Ishikawa (cell line): Measurements from ENCODE around the gene VIM.

ENCODE experiments used
- CEBPB ChIP-seq: IDR thresholded peaks from 2 replicates; pipeline ENCODE4 v1.6.1; 2012
- CREB1 ChIP-seq: IDR thresholded peaks from 2 replicates; pipeline ENCODE4 v1.6.1; 2012; ENCODE audit warnings: low read depth
- EGR1 ChIP-seq: IDR thresholded peaks from 2 replicates; pipeline ENCODE4 v1.6.1; 2012
- EP300 ChIP-seq: IDR thresholded peaks from 2 replicates; pipeline ENCODE4 v1.6.1; 2012; ENCODE audit warnings: borderline replicate concordance
- FOXM1 ChIP-seq: IDR thresholded peaks from 2 replicates; pipeline ENCODE4 v1.6.1; 2012; ENCODE audit warnings: low read depth, borderline replicate concordance
- NFIC ChIP-seq: IDR thresholded peaks from 2 replicates; pipeline ENCODE4 v1.6.1; 2012
- RAD21 ChIP-seq: IDR thresholded peaks from 2 replicates; pipeline ENCODE4 v1.6.1; 2012; ENCODE audit warnings: low read depth
- TAF1 ChIP-seq: IDR thresholded peaks from 2 replicates; pipeline ENCODE4 v1.6.1; 2012; ENCODE audit warnings: low read depth, mild to moderate bottlenecking
- TCF12 ChIP-seq: IDR thresholded peaks from 2 replicates; pipeline ENCODE4 v1.6.1; 2012; ENCODE audit warnings: low read depth
- TEAD4 ChIP-seq: IDR thresholded peaks from 2 replicates; pipeline ENCODE4 v1.6.1; 2012
- YY1 ChIP-seq: IDR thresholded peaks from 2 replicates; pipeline ENCODE4 v1.6.1; 2012; ENCODE audit warnings: low read depth
- ZBTB7A ChIP-seq: IDR thresholded peaks from 2 replicates; pipeline ENCODE4 v1.6.1; 2012; ENCODE audit warnings: low read depth
- TF ChIP-seq, protein P1 (sequence below): IDR thresholded peaks from 2 replicates; pipeline ENCODE4 v1.6.1; 2012
- TF ChIP-seq, protein P2 (sequence below): IDR thresholded peaks from 2 replicates; pipeline ENCODE4 v1.6.1; 2012; ENCODE audit warnings: low read depth, mild to moderate bottlenecking
- TF ChIP-seq, protein P3 (sequence below): IDR thresholded peaks from 2 replicates; pipeline ENCODE4 v1.6.1; 2012

VIM gene

DNA sequence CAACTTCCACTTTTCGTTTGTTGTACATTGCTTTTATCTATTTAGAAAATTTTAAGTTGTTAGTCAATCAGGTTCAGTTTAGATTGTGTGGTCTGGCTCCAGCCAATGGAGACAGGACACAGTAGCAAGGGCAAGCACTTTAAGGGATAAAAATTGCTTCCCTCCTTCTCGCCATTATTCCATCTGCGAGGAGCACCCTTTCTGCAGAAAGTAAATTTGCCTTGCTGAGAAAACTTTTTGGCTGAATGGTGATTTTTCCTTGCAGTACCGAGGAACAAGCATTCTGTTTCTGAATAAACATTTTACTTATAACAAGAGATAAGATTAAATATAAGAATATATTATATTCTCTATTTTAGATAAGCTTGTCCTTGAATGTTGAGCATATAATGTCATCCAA is 34.5 kb downstream of the VIM start:
- no peak for TF ChIP-seq CEBPB
- no peak for TF ChIP-seq RAD21
- no peak for TF ChIP-seq TEAD4

DNA sequence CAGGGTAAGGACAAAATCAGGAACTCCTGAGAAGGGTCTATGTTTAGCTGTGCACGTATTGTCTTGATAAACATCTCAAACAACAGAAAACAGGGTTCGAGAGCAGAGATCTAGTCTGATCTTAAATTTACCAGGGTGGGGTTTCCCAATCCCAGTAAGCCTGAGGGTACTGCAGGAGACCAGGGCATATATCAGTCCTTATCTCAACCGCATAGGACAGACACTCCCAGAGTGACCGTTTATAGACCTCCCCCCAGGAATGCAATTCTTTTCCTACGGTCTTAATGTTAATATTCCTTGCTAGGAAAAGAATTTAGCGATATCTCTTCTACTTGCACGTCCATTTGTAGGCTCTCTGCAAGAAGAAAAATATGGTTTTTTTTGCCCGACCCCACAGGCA is 35.5 kb downstream of the VIM start:
- no peak for TF ChIP-seq ZBTB7A
- no peak for TF ChIP-seq TCF12
- TF ChIP-seq, protein P1, sequence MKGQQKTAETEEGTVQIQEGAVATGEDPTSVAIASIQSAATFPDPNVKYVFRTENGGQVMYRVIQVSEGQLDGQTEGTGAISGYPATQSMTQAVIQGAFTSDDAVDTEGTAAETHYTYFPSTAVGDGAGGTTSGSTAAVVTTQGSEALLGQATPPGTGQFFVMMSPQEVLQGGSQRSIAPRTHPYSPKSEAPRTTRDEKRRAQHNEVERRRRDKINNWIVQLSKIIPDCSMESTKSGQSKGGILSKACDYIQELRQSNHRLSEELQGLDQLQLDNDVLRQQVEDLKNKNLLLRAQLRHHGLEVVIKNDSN, result no peak
- no peak for TF ChIP-seq EGR1
- TF ChIP-seq, protein P2, sequence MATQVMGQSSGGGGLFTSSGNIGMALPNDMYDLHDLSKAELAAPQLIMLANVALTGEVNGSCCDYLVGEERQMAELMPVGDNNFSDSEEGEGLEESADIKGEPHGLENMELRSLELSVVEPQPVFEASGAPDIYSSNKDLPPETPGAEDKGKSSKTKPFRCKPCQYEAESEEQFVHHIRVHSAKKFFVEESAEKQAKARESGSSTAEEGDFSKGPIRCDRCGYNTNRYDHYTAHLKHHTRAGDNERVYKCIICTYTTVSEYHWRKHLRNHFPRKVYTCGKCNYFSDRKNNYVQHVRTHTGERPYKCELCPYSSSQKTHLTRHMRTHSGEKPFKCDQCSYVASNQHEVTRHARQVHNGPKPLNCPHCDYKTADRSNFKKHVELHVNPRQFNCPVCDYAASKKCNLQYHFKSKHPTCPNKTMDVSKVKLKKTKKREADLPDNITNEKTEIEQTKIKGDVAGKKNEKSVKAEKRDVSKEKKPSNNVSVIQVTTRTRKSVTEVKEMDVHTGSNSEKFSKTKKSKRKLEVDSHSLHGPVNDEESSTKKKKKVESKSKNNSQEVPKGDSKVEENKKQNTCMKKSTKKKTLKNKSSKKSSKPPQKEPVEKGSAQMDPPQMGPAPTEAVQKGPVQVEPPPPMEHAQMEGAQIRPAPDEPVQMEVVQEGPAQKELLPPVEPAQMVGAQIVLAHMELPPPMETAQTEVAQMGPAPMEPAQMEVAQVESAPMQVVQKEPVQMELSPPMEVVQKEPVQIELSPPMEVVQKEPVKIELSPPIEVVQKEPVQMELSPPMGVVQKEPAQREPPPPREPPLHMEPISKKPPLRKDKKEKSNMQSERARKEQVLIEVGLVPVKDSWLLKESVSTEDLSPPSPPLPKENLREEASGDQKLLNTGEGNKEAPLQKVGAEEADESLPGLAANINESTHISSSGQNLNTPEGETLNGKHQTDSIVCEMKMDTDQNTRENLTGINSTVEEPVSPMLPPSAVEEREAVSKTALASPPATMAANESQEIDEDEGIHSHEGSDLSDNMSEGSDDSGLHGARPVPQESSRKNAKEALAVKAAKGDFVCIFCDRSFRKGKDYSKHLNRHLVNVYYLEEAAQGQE, result no peak

DNA sequence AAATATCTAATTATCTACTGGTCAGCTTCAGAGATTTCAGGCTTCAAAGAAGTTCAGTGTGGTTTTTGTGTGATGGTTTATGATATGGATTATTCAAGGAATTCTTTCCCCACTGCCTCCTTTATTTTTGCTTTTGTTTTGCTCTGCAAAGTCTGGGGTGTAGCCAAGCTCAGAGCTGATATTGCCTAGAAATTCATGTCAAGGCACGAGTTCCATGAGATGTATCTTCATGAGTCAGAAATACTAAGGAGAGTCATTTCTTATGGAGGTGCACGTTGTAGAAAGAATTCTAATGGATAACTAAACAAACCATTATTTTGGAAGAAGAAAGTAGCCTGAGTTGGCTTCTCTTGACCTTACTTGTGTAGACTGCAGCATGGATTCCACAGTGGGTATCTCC is 37.4 kb downstream of the VIM start:
- TF ChIP-seq TAF1 (no peak), EGR1 (no peak), FOXM1 (no peak), TCF12 (no peak), RAD21 (no peak), CEBPB (no peak), TEAD4 (no peak), ZBTB7A (no peak), NFIC (no peak)
- TF ChIP-seq, protein P2, result no peak
- TF ChIP-seq, protein P1, result no peak

DNA sequence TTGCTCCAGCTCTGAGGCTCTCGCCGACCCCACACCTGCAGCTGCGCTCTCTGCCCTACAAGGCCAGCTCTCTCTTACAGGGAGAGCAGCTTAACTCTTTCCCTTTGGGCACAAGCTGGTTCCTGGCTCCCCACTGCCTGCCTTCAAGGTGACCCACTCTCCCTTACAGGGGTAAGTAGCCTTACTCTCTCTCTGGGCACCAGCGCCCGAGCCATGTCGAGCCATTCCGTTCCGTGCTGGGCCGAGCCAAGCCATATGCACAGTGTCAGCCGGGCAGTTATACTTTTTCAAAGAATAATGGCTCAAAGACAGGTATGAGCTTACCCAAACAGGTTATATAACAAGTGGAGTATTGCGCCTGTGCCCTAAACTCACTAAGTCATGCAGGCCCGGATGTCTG is 44.6 kb downstream of the VIM start:
- TF ChIP-seq TCF12, result no peak
- no peak for TF ChIP-seq RAD21
- TF ChIP-seq, protein P2, result no peak
- no peak for TF ChIP-seq EGR1
- no peak for TF ChIP-seq YY1
- TF ChIP-seq, protein P1, result no peak
- no peak for TF ChIP-seq ZBTB7A
- no peak for TF ChIP-seq EP300
- TF ChIP-seq CREB1, result no peak
- no peak for TF ChIP-seq CEBPB
- no peak for TF ChIP-seq TEAD4
- TF ChIP-seq FOXM1, result no peak
- TF ChIP-seq, protein P3, sequence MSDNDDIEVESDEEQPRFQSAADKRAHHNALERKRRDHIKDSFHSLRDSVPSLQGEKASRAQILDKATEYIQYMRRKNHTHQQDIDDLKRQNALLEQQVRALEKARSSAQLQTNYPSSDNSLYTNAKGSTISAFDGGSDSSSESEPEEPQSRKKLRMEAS, result no peak

DNA sequence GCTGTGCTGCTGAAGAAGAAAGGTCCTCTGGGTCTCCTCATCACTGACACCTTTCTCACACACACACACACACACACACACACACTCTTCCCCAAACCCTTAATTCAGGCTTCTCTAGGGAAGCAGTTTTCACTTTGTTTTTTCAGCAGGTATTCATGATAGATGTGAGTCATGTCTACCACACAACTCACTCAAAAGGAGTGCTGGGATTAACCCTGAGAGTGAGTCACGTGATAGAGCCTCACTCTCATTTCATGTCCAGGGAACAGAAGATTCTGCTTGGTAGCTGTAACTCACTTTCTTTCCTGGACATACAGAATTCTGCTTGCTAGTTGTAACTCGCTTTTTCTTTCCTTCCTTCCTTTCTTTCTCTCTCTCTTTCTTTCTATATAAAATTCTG is 45.4 kb downstream of the VIM start:
- TF ChIP-seq, protein P1, result no peak
- no peak for TF ChIP-seq TAF1
- no peak for TF ChIP-seq CEBPB
- TF ChIP-seq, protein P3, result no peak
- TF ChIP-seq CREB1, result no peak
- TF ChIP-seq YY1, result no peak
- TF ChIP-seq EGR1, result no peak
- TF ChIP-seq ZBTB7A, result no peak
- TF ChIP-seq, protein P2, result no peak
- TF ChIP-seq EP300, result no peak
- TF ChIP-seq TEAD4, result no peak
- TF ChIP-seq FOXM1, result no peak
- no peak for TF ChIP-seq RAD21
- TF ChIP-seq NFIC, result no peak
- no peak for TF ChIP-seq TCF12
